Liver (tissue), 3 donors: ENCODE results near the gene CXCL17.

Experiments used
- CTCF ChIP-seq: fragments of 150-350 bp; IDR thresholded peaks from 2 replicates; pipeline ENCODE4 v1.5.1; 2017; ENCODE audit warnings: improper control_type of control experiment, low read depth, low read length; ENCODE audit not compliant: missing input control
- JUND ChIP-seq, 2 donors: IDR thresholded peaks; 2 replicates each; pipeline ENCODE4 v1.6.1; 2016; ENCODE audit warnings: antibody characterized with exemption in 2 of 2
- SP1 ChIP-seq: IDR thresholded peaks from 2 replicates; pipeline ENCODE4 v1.6.1; 2018; ENCODE audit warnings: antibody characterized with exemption, mild to moderate bottlenecking
- YY1 ChIP-seq: IDR thresholded peaks from 2 replicates; pipeline ENCODE4 v1.6.1; 2016; ENCODE audit warnings: antibody characterized with exemption, mild to moderate bottlenecking
- donor health status: healthy.
- donor health status: healthy.

- TF ChIP-seq CTCF: no peak
- TF ChIP-seq JUND (IDR thresholded peaks at IDR 0.05): no peak
- TF ChIP-seq SP1: no peak
- no peak for TF ChIP-seq YY1
Observed at GRCh38 chr19:42411581-42412178, 31.1 kb downstream of the CXCL17 start.
